Astrocyte of the cerebellum (primary cell): Measurements from ENCODE around the gene MIX23.

Source experiments
- DNase-seq: peaks from one replicate; pipeline ENCODE4 v3.0.0-alpha.2; 2011; ENCODE audit warnings: low read depth
- H3K4me3 ChIP-seq: 2 replicates; pipeline ENCODE4 v1.5.1; 2011; ENCODE audit warnings: mild to moderate bottlenecking, low read depth, low read length, moderate library complexity
- in situ Hi-C: cut with HindIII; loops from 2 replicates; pipeline ENCODE4 v1.10.0; 2017; ENCODE audit warnings: low sequenced_read_pairs
- TF ChIP-seq, protein P1 (sequence below): IDR thresholded peaks from 2 replicates; pipeline ENCODE4 v1.5.1; 2012; ENCODE audit warnings: low read length, low read depth, moderate library complexity, mild to moderate bottlenecking; ENCODE audit errors: missing control alignments

MIX23 gene

DNA sequence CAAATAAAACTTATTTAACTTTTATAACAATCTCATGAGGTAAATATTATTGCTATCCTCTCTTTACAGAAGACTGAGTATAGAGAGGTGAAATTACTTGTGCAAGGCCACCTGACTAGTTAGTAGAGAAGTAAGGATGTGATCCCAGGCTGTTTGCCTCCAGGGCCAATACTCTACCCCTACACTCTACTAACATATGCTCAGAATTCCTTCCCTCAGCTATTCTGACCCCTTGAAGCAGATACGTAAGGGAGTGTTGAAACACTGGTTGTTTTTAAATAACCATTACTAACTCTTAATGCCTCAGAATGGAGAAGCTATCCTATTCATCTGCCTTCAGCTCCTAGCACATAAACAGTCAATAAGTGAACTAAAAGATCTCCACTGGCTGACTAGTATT lies 33.9 kb downstream of the MIX23 start:
- no peak for DNase-seq
- in situ Hi-C loops: no loop called here
- TF ChIP-seq, protein P1, sequence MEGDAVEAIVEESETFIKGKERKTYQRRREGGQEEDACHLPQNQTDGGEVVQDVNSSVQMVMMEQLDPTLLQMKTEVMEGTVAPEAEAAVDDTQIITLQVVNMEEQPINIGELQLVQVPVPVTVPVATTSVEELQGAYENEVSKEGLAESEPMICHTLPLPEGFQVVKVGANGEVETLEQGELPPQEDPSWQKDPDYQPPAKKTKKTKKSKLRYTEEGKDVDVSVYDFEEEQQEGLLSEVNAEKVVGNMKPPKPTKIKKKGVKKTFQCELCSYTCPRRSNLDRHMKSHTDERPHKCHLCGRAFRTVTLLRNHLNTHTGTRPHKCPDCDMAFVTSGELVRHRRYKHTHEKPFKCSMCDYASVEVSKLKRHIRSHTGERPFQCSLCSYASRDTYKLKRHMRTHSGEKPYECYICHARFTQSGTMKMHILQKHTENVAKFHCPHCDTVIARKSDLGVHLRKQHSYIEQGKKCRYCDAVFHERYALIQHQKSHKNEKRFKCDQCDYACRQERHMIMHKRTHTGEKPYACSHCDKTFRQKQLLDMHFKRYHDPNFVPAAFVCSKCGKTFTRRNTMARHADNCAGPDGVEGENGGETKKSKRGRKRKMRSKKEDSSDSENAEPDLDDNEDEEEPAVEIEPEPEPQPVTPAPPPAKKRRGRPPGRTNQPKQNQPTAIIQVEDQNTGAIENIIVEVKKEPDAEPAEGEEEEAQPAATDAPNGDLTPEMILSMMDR: no peak

DNA sequence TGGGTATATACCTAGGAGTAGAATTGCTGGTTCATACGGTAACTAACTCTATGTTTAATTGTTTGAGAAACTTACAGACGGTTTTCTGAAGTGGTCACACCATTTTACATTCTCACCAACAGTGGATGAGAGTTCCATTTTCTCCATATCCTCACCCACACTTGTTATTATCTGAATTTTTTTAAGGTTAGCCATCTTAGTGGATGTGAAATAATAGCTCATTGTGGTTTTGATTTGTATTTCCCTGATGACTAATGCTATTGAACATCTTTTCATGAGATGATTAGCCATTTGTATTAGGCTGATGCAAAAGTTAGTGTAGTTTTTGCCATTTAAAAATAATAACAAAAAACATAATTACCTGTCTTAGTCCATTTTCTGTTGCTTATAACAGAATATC lies 39.4 kb downstream of the MIX23 start:
- DNase-seq: no peak
- in situ Hi-C loops: no loop called here
- no peak overlapping the region for H3K4me3 ChIP-seq
- TF ChIP-seq, protein P1: no peak

More for the DNA sequence above, 33.9 kb downstream of the MIX23 start:
- no peak overlapping the region for H3K4me3 ChIP-seq

DNA sequence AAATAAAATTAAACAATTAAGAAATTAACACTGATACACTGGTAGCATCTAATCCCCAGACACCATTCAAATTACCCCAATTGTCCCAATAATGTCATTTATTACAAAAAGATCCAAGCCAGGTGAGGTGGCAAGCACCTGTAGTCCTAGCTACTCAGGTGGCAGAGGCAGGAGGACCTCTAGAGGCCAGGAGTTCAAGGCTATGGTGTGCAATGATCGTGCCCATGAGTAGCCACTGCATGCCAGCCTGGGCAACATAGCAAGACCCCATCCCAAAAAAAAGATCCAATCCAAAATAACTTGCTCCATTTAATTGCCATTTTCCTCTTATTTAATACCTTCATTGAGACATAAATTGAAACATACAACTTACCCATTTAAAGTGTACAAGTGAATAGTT lies 40.2 kb downstream of the MIX23 start:
- no peak overlapping the region for H3K4me3 ChIP-seq
- DNase-seq: no peak
- in situ Hi-C loops: no loop called here
- TF ChIP-seq, protein P1: no peak

DNA sequence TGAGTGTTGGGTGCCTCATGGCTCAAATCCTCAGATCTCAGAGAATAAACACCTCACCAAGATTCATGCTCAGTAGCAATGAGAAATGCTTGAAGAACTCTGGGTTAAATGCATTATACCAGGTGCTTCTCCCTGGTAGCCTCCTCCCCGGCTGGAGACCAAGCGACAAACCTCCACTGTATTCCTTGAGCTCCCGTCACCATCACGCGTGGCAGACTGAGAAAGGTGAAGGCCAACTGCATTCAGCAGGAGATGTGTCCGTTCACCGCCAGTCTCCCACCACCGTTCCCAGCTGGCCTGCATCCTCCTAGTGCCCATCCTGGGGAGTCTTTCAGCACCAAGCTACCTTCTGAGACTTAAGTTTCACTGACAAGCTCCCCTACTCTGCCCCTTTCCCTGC lies 50.5 kb downstream of the MIX23 start:
- no peak overlapping the region for H3K4me3 ChIP-seq
- in situ Hi-C loops: no loop called here
- TF ChIP-seq, protein P1: no peak
- no peak for DNase-seq

DNA sequence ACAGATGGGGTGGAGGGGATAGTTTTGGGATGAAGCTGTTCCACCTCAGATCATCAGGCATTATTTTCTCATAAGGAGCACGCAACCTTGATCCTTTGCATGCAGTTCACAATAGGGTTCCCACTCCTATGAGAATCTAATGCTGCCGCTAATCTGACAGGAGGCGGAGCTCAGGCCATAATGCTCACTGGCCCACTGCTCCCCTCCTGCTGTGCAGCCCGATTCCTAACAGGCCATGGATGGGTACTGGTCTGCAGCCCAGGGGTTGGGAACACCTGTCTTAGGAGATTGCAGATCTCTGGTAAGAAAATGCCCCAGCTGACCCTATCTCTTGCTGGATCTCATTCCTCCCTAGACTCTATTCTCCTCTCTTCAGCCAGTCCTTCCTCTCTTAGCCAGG lies 51.1 kb downstream of the MIX23 start:
- in situ Hi-C loops: no loop called here
- no peak for DNase-seq
- TF ChIP-seq, protein P1: no peak
- H3K4me3 ChIP-seq: no peak overlapping the region

DNA sequence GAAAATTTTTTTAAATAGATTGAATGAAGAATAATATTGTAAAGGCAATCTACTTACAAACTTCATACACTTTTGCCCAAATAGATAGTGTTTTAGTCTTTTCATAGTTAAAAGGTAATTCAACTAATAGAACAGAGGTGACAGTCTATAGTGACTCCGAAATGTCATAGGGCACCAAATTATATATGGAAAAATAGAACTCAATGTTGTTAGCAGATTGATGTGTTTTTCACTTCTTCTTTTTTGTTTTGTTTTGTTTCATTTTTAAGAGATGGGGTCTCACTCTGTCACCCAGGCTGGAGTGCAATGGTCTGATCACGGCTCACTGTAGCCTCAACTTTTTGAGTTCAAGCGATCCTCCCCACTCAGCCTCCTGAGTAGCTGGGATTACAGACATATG lies 57.3 kb downstream of the MIX23 start:
- no peak overlapping the region for H3K4me3 ChIP-seq
- DNase-seq: no peak
- in situ Hi-C loops: no loop called here
- TF ChIP-seq, protein P1: no peak

DNA sequence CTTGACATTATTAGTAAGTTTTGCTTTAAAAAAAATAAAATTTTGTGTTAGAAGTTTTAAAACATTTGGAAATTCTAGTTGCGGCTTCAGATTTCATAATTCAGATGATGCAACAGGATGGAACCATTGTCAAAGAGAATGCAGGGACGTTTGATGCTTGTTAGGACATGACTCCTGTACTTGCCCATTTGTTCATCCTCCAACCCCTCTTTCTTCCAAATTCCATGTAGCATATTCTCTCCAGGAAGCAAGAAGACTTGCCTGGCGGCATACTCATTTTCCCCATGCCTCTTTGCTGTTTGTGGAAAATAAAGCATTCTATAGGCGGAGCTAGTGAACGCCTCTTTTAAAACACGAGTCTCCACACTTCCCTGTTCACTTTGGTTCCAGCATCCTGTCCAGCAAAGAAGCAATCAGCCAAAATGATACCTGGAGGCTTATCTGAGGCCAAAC lies 58.1 kb downstream of the MIX23 start, which contains the start of gene CSTA:
TSS of gene CSTA (plus strand) at position 378 of the 453 bp plus-strand sequence. CDS start at position 423, 45 bp downstream.
- DNase-seq: no peak
- TF ChIP-seq, protein P1: no peak
- in situ Hi-C loops: no loop called here
- H3K4me3 ChIP-seq: no peak within 1 kb of the TSS
